NCI-H345 (cell line): ENCODE data around the gene PRRX1.

Experiments used
- DNase-seq: peaks from one replicate; lab custom pipeline; 2025; lab: John Stamatoyannopoulos, UW

Gene PRRX1

GRCh38 chr1:170723518-170723917 lies 59.6 kb downstream of the PRRX1 start:
- no peak for DNase-seq

GRCh38 chr1:170725326-170725725 lies 61.4 kb downstream of the PRRX1 start:
- DNase-seq = no peak

GRCh38 chr1:170727963-170728362 lies 64.0 kb downstream of the PRRX1 start:
- no peak for DNase-seq

- DNase-seq = no peak
Measured at GRCh38 chr1:170729225-170730002, 65.5 kb downstream of the PRRX1 start.

- DNase-seq = no peak
Measured at GRCh38 chr1:170730014-170730413, 66.1 kb downstream of the PRRX1 start.

GRCh38 chr1:170730438-170730837 lies 66.5 kb downstream of the PRRX1 start:
- DNase-seq = no peak

- no peak for DNase-seq
Measured at GRCh38 chr1:170731566-170732251, 67.8 kb downstream of the PRRX1 start.

GRCh38 chr1:170732252-170732588 lies 68.3 kb downstream of the PRRX1 start:
- DNase-seq = no peak

GRCh38 chr1:170734412-170735175 lies 70.7 kb downstream of the PRRX1 start:
- no peak for DNase-seq

GRCh38 chr1:170735366-170736263 lies 71.7 kb downstream of the PRRX1 start:
- no peak for DNase-seq

- no peak for DNase-seq
Measured at GRCh38 chr1:170739803-170740202, 75.9 kb downstream of the PRRX1 start.

GRCh38 chr1:170741678-170742077 lies 77.7 kb downstream of the PRRX1 start:
- DNase-seq = no peak

GRCh38 chr1:170742600-170742999 lies 78.7 kb downstream of the PRRX1 start:
- no peak for DNase-seq

- DNase-seq = no peak
Measured at GRCh38 chr1:170743083-170743482, 79.2 kb downstream of the PRRX1 start.

- no peak for DNase-seq
Measured at GRCh38 chr1:170749549-170749948, 85.6 kb downstream of the PRRX1 start.

GRCh38 chr1:170749959-170750358 lies 86.0 kb downstream of the PRRX1 start:
- DNase-seq = no peak

- DNase-seq = no peak
Measured at GRCh38 chr1:170755795-170756194, 91.9 kb downstream of the PRRX1 start.

- DNase-seq = no peak
Measured at GRCh38 chr1:170758992-170759391, 95.1 kb downstream of the PRRX1 start.

- no peak for DNase-seq
Measured at GRCh38 chr1:170765279-170765678, 101.3 kb downstream of the PRRX1 start.

GRCh38 chr1:170765712-170766330 lies 101.9 kb downstream of the PRRX1 start:
- no peak for DNase-seq

GRCh38 chr1:170768929-170769328 lies 105.0 kb downstream of the PRRX1 start:
- no peak for DNase-seq
